SU-DHL-6 (cell line): ENCODE data around the gene STRN.
"Not testable (repeated sequence)": the region's sequence is repeated elsewhere in the genome, so short reads cannot be mapped to it uniquely, and the experiment has no call there.

Experiments used
- H2AFZ ChIP-seq: fragments of 200-600 bp; sonication (generic); 2 replicates; pipeline ENCODE4 v1.6.1; 2014; ENCODE audit warnings: low read depth, mild to moderate bottlenecking, moderate library complexity, mixed read lengths, antibody characterized with exemption, low read length; ENCODE audit not compliant: severe bottlenecking
- H3F3A ChIP-seq: fragments of 200-600 bp; shearing (Covaris generic); 2 replicates; pipeline ENCODE4 v1.6.0; 2016; ENCODE audit warnings: antibody characterized with exemption, mild to moderate bottlenecking; ENCODE audit not compliant: insufficient read depth
- H3K27ac ChIP-seq: fragments of 200-600 bp; sonication (generic); 2 replicates; pipeline ENCODE4 v1.5.1; 2016; ENCODE audit warnings: low read depth, mild to moderate bottlenecking, low read length, moderate library complexity, mixed read lengths
- H3K27me3 ChIP-seq: fragments of 200-600 bp; sonication (generic), shearing (Covaris generic); 2 replicates; pipeline ENCODE4 v1.6.0; 2014; ENCODE audit warnings: mild to moderate bottlenecking, low read length
- H3K36me3 ChIP-seq: fragments of 200-600 bp; sonication (generic); 2 replicates; pipeline ENCODE4 v1.6.1; 2014; ENCODE audit warnings: mild to moderate bottlenecking, low read length, mixed read lengths
- H3K4me2 ChIP-seq: fragments of 300-600, 200-600 bp; shearing (Covaris generic), sonication (generic); 2 replicates; pipeline ENCODE4 v1.6.0; 2014; ENCODE audit warnings: low read length, low read depth, mild to moderate bottlenecking; ENCODE audit not compliant: poor library complexity, severe bottlenecking
- H3K4me3 ChIP-seq: fragments of 200-600 bp; sonication (generic); 2 replicates; pipeline ENCODE4 v1.5.1; 2014; ENCODE audit warnings: antibody characterized with exemption, low read length, mild to moderate bottlenecking, mixed read lengths; ENCODE audit not compliant: insufficient read depth, poor library complexity, severe bottlenecking
- H3K79me2 ChIP-seq: fragments of 200-600 bp; sonication (generic); 2 replicates; pipeline ENCODE4 v1.6.1; 2014; ENCODE audit warnings: mild to moderate bottlenecking, low read length, moderate library complexity; ENCODE audit not compliant: insufficient read depth
- H3K9ac ChIP-seq: fragments of 200-600 bp; sonication (generic); 2 replicates; pipeline ENCODE4 v1.7.0; 2014; ENCODE audit warnings: mild to moderate bottlenecking, low read length
- H3K9me2 ChIP-seq: fragments of 200-600 bp; sonication (generic); replicated peaks from 2 replicates; pipeline ENCODE4 v1.6.1; 2014; ENCODE audit warnings: low read length; ENCODE audit not compliant: insufficient read depth
- H3K9me3 ChIP-seq: fragments of 200-600 bp; sonication (generic); 2 replicates; pipeline ENCODE4 v1.6.1; 2014; ENCODE audit warnings: low read length, mixed read lengths; ENCODE audit not compliant: insufficient read depth
- H4K20me1 ChIP-seq: fragments of 200-600 bp; sonication (generic); 2 replicates; pipeline ENCODE4 v1.6.1; 2014; ENCODE audit warnings: low read depth, mild to moderate bottlenecking, antibody characterized with exemption, low read length, moderate library complexity, mixed read lengths
- CTCF ChIP-seq: fragments of 200-600 bp; sonication (generic); IDR thresholded peaks from one replicate; pipeline ENCODE4 v1.5.1; 2017; ENCODE audit warnings: antibody characterized with exemption, mild to moderate bottlenecking, low read length, moderate library complexity; ENCODE audit not compliant: insufficient read depth, poor library complexity, severe bottlenecking
- EZH2phosphoT487 ChIP-seq: fragments of 200-600 bp; sonication (generic), shearing (Covaris generic); conservative IDR thresholded peaks from 2 replicates; pipeline ENCODE4 v1.6.1; 2018; ENCODE audit warnings: mild to moderate bottlenecking, antibody characterized with exemption, low read length, moderate library complexity, mixed read lengths

The STRN gene

GRCh38 chr2:36831185-36831584, 135.2 kb downstream of the STRN start:
- Histone ChIP-seq H3K9me2 (no peaks in the 10 kb centered on the region), H3K9ac (no peak overlapping the region), H3K4me2 (no peak overlapping the region), H2AFZ (no peak overlapping the region), H3K9me3 (no peaks in the 10 kb centered on the region), H3K79me2 (no peaks in the 10 kb centered on the region), H3F3A (no peaks in the 10 kb centered on the region), H3K36me3 (no peaks in the 10 kb centered on the region), H3K27me3 (no peaks in the 10 kb centered on the region), H3K4me3 (no peak overlapping the region), H4K20me1 (no peaks in the 10 kb centered on the region), H3K27ac (no peak overlapping the region)
- TF ChIP-seq CTCF, result no peak
- no peak for TF ChIP-seq EZH2phosphoT487

GRCh38 chr2:36824683-36825082, 141.7 kb downstream of the STRN start:
- H2AFZ ChIP-seq, H4K20me1 ChIP-seq, H3K4me3 ChIP-seq, H3K4me2 ChIP-seq, H3K9ac ChIP-seq, H3K9me3 ChIP-seq, H3K9me2 ChIP-seq, H3K36me3 ChIP-seq, H3K79me2 ChIP-seq, H3K27me3 ChIP-seq, H3K27ac ChIP-seq, H3F3A ChIP-seq: not testable (repeated sequence)

- Histone ChIP-seq H3K4me2 (no peak overlapping the region), H3K79me2 (no peaks in the 10 kb centered on the region), H3K27ac (no peak overlapping the region), H3K4me3 (no peak overlapping the region), H3F3A (no peaks in the 10 kb centered on the region), H3K27me3 (no peaks in the 10 kb centered on the region), H4K20me1 (no peaks in the 10 kb centered on the region), H3K9me2 (no peaks in the 10 kb centered on the region), H3K9ac (no peak overlapping the region), H2AFZ (no peak overlapping the region), H3K36me3 (no peaks in the 10 kb centered on the region), H3K9me3 (no peaks in the 10 kb centered on the region)
- TF ChIP-seq EZH2phosphoT487 (no peak), CTCF (no peak)
These were observed 142.1 kb downstream of the STRN start for GRCh38 chr2:36824273-36824672.

GRCh38 chr2:36823862-36824261, 142.5 kb downstream of the STRN start:
- H3K27me3 ChIP-seq, result no peaks in the 10 kb centered on the region
- no peak for TF ChIP-seq EZH2phosphoT487
- TF ChIP-seq CTCF, result no peak
- no peaks in the 10 kb centered on the region for H3F3A ChIP-seq
- H3K9me3 ChIP-seq, result no peaks in the 10 kb centered on the region
- H3K4me3 ChIP-seq, result no peak overlapping the region
- no peaks in the 10 kb centered on the region for H4K20me1 ChIP-seq
- no peak overlapping the region for H2AFZ ChIP-seq
- no peak overlapping the region for H3K9ac ChIP-seq
- H3K4me2 ChIP-seq, result no peak overlapping the region
- H3K9me2 ChIP-seq, result no peaks in the 10 kb centered on the region
- no peaks in the 10 kb centered on the region for H3K79me2 ChIP-seq
- no peak overlapping the region for H3K27ac ChIP-seq
- H3K36me3 ChIP-seq, result no peaks in the 10 kb centered on the region
